GM18526 (cell line): Measurements from ENCODE around the gene GSTO2.

Experiments used
- POLR2A ChIP-seq: IDR thresholded peaks from 3 replicates; pipeline ENCODE4 v1.6.1; 2011; ENCODE audit not compliant: insufficient read length; ENCODE audit errors: extremely low read depth

Gene GSTO2

DNA sequence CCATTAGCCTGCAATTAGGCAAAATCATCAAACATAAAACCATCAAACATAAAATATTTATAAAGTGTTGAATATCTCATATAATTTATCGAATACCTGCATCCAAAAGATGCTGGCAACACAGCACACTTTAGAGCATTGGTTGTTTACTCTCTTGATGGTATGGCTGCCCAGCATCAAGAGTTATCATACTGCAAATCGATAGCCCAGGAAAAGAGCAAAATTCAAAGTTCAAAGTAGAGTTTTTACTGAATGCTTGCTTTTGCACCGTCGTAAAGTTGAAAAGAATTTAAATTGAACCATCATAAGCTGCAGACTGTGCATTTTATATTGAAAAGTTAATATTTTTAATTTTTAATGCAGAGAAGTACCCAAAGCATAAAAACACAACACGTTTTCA is 4.2 kb upstream of the GSTO2 start:
- TF ChIP-seq POLR2A = no peak

- no peak for TF ChIP-seq POLR2A
These were observed 1.1 kb upstream of the GSTO2 start for GRCh38 chr10:104267721-104268404.

- no peak for TF ChIP-seq POLR2A
These were observed 625 bp upstream of the GSTO2 start for GRCh38 chr10:104268405-104268712.

DNA sequence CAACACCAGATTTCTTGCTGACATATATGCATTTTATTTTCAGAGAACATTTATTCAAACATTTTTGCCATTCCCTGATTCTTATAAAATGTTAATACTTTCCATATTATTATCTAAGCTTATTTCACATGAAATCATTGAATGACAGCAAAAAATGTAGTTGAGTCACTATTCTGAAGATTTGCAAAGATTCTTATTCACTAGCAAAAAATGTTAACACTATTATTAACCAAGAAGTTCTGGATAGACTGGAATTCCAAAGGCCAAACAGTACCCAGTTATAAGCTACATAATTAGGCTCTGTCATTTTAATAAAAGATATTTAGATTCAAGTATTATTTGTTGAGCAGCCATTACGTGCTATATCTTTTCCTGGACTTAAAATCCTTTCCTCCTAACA is 4.3 kb downstream of the GSTO2 start:
- TF ChIP-seq POLR2A = no peak

- no peak for TF ChIP-seq POLR2A
These were observed 5.1 kb downstream of the GSTO2 start for GRCh38 chr10:104273899-104274575.

GRCh38 chr10:104274762-104275721 is 6.1 kb downstream of the GSTO2 start:
- TF ChIP-seq POLR2A = no peak

GRCh38 chr10:104276192-104276591 is 7.2 kb downstream of the GSTO2 start:
- TF ChIP-seq POLR2A = no peak

DNA sequence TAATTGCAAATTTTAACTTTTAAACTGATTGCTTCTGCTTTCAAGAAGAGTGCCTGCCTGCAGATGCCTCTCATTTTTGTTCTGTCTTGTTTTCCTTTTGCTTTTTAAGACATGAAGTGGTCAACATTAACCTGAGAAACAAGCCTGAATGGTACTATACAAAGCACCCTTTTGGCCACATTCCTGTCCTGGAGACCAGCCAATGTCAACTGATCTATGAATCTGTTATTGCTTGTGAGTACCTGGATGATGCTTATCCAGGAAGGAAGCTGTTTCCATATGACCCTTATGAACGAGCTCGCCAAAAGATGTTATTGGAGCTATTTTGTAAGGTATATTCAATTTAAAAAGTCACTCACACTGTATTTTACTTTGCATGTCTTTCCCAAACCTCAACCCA is 8.8 kb downstream of the GSTO2 start:
- TF ChIP-seq POLR2A = no peak

GRCh38 chr10:104279550-104280259 is 10.7 kb downstream of the GSTO2 start:
- no peak for TF ChIP-seq POLR2A

GRCh38 chr10:104281694-104282093 is 12.7 kb downstream of the GSTO2 start:
- TF ChIP-seq POLR2A = no peak

DNA sequence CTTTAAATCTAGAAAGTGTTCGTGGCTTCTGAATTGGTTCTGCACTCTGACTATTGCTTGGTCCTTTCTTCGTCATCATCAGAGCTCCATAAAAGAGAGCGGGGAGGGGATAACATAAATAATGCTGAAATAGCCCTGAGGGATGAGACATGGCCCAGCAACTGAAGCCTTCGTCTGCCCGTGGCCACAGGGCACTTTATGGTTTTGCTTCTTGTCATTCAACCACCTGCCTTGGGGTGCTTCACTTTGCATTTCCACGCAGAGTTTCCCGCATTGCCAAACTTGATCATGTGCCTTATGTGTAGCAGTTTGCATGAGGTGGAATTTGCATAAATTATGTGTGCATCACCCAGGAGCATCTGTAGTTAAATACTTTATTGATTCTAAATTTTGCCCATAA is 15.9 kb downstream of the GSTO2 start:
- no peak for TF ChIP-seq POLR2A

GRCh38 chr10:104286939-104287338 is 18.0 kb downstream of the GSTO2 start:
- no peak for TF ChIP-seq POLR2A

GRCh38 chr10:104288355-104288754 is 19.4 kb downstream of the GSTO2 start:
- no peak for TF ChIP-seq POLR2A

GRCh38 chr10:104291439-104291951 is 22.5 kb downstream of the GSTO2 start:
- no peak for TF ChIP-seq POLR2A

DNA sequence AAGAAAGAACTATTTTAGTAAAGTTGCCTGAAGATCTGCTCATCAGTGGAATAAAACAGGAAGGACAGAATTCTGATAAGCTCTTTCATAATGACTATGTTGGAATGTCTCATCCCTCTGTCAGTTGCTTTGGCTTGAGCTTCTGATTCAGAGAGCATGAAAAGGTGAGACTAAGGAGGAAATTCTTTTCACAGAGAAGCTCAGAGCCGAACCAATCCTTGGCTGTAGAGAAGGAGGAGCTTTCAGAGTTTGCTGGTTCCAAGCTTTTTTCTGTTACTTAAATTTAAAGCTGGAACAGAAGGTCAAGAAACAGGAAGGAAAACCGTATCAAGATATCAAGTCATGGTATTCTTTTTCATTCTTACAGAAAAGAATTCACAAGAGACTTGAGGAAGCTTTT is 24.0 kb downstream of the GSTO2 start:
- TF ChIP-seq POLR2A = no peak
